Measurements from ENCODE around the gene PIP4K2A.

GRCh38 chr10:22620140-22620857, 94.1 kb downstream of the PIP4K2A start:
- TF ChIP-seq EP300 (IDR thresholded peaks at IDR 0.05) (no peak), POLR2AphosphoS5 (IDR thresholded peaks at IDR 0.05) (no peak)
